ENCODE data around the gene SORT1. TPM values are rescaled to one million over a fixed set of nuclear protein-coding genes. Genes with fewer than 3 reads are reported as not detected.

Gene SORT1
- total RNA-seq, 6 experiments from 2014 or later = 3.2 to 30.3 (median 13.7) TPM

- no peak for TF ChIP-seq POLR2A (IDR thresholded peaks at IDR 0.05)
- no peak for TF ChIP-seq CTCF (IDR thresholded peaks at IDR 0.05)
- intact Hi-C loops (cut with DNase I) = no loop called here
- Histone ChIP-seq H3K36me3 (no peaks in the 10 kb centered on the region), H3K4me3 (no peak overlapping the region), H3K27me3 (no peaks in the 10 kb centered on the region), H3K9me3 (no peaks in the 10 kb centered on the region), H3K27ac (no peak overlapping the region), H3K4me1 (no peaks in the 10 kb centered on the region)
- 100% methylated on average over 1 of the region's 1 CpG for WGBS (ENCODE audit: insufficient coverage, low coverage, low lambda C conversion rate, missing lambda C conversion rate)
- DNase-seq (no peak), ATAC-seq (peak in 1 of 4 donors; percentile 29)
Observed at GRCh38 chr1:109350655-109351054, 47.1 kb downstream of the SORT1 start.

- no peak overlapping the region for H3K4me3 ChIP-seq
- no peak overlapping the region for H3K27ac ChIP-seq
- H3K9me3 ChIP-seq = no peaks in the 10 kb centered on the region
- TF ChIP-seq POLR2A (IDR thresholded peaks at IDR 0.05) = no peak
- DNase-seq (no peak), ATAC-seq (no peak)
- no peaks in the 10 kb centered on the region for H3K36me3 ChIP-seq
- intact Hi-C loops (cut with DNase I) = no loop called here
- H3K27me3 ChIP-seq = no peaks in the 10 kb centered on the region
- 91% methylated on average over 4 of the region's 4 CpGs for WGBS (ENCODE audit: insufficient coverage, low coverage, low lambda C conversion rate, missing lambda C conversion rate)
- H3K4me1 ChIP-seq = no peaks in the 10 kb centered on the region
Observed at GRCh38 chr1:109350182-109350581, 47.5 kb downstream of the SORT1 start.

- Histone ChIP-seq H3K27ac (no peak overlapping the region), H3K9me3 (no peaks in the 10 kb centered on the region), H3K4me1 (peaks cover 0 to 5% (median 0%) of the 10 kb centered on the region in 4 donors), H3K27me3 (no peaks in the 10 kb centered on the region), H3K4me3 (no peak overlapping the region), H3K36me3 (no peaks in the 10 kb centered on the region)
- TF ChIP-seq CTCF (IDR thresholded peaks at IDR 0.05) = no peak
- intact Hi-C loops (cut with DNase I) = no loop called here
- WGBS (ENCODE audit: insufficient coverage, low coverage, low lambda C conversion rate, missing lambda C conversion rate) = 98% methylated on average over 5 of the region's 6 CpGs
- DNase-seq (no peak), ATAC-seq (no peak)
Observed at GRCh38 chr1:109347511-109347910, 50.2 kb downstream of the SORT1 start.

- intact Hi-C loops (cut with DNase I) = no loop called here
- ATAC-seq = peak in 2 of 4 donors; percentile 25 to 82
- no peaks in the 10 kb centered on the region for H3K36me3 ChIP-seq
- H3K27ac ChIP-seq = peak overlapping the region in 1 of 3 donors; percentile 18
- no peak for DNase-seq
- H3K4me1 ChIP-seq = peaks cover 0 to 14% (median 0%) of the 10 kb centered on the region in 4 donors
- no peak overlapping the region for H3K4me3 ChIP-seq
- no peak for TF ChIP-seq CTCF (IDR thresholded peaks at IDR 0.05)
- H3K9me3 ChIP-seq = no peaks in the 10 kb centered on the region
- 50% methylated on average over 9 of the region's 9 CpGs for WGBS (ENCODE audit: insufficient coverage, low coverage, low lambda C conversion rate, missing lambda C conversion rate)
- no peaks in the 10 kb centered on the region for H3K27me3 ChIP-seq
Observed at GRCh38 chr1:109341944-109342930, 55.5 kb downstream of the SORT1 start.

GRCh38 chr1:109338608-109339007, 59.1 kb downstream of the SORT1 start:
- TF ChIP-seq POLR2A (IDR thresholded peaks at IDR 0.05) (no peak), CTCF (IDR thresholded peaks at IDR 0.05) (no peak)
- no peak for ATAC-seq
- DNase-seq = no peak
- Histone ChIP-seq H3K27me3 (no peaks in the 10 kb centered on the region), H3K36me3 (peaks cover 0 to 2% (median 0%) of the 10 kb centered on the region in 4 donors), H3K9me3 (no peaks in the 10 kb centered on the region), H3K4me3 (no peak overlapping the region), H3K27ac (no peak overlapping the region), H3K4me1 (peaks cover 0 to 14% (median 0%) of the 10 kb centered on the region in 4 donors)
- WGBS (ENCODE audit: insufficient coverage, low coverage, low lambda C conversion rate, missing lambda C conversion rate) = 100% methylated on average over 3 of the region's 3 CpGs
- intact Hi-C loops (cut with DNase I) = no loop called here
